Upper lobe of left lung (tissue), 6 donors: ENCODE data around the gene PDLIM4. TPM values are rescaled to one million over a fixed set of nuclear protein-coding genes. Genes with fewer than 3 reads are reported as not detected.

ENCODE experiments used
- ATAC-seq, 2 donors: fragments of 200-7000 bp; cut with Tn5 transposase; one replicate each; pipeline ENCODE4 v1.9.1; 2022; ENCODE audit warnings: mild to moderate bottlenecking in 2 of 2, moderate library complexity in 2 of 2; ENCODE audit not compliant: low FRiP score in 2 of 2
- DNase-seq, 2 donors: peaks; one replicate each; pipeline ENCODE4 v3.0.0-alpha.2; 2019 to 2020
- H3K27ac ChIP-seq, 4 donors: fragments of 200-600 bp; sonication (generic); one replicate each; pipeline ENCODE4 v1.5.1; 2016 to 2019
- H3K27me3 ChIP-seq, 4 donors: fragments of 200-600 bp; sonication (generic); one replicate each; pipeline ENCODE4 v1.5.1; 2017 to 2019
- H3K36me3 ChIP-seq, 4 donors: fragments of 200-600 bp; sonication (generic); one replicate each; pipeline ENCODE4 v1.5.1; 2016 to 2019
- H3K4me1 ChIP-seq, 4 donors: fragments of 200-600 bp; sonication (generic); one replicate each; pipeline ENCODE4 v1.5.1; 2018 to 2019
- H3K4me3 ChIP-seq, 4 donors: fragments of 200-600 bp; sonication (generic); one replicate each; pipeline ENCODE4 v1.5.1; 2017 to 2019; ENCODE audit warnings: mild to moderate bottlenecking in 2 of 4, moderate library complexity in 1 of 4
- H3K9me3 ChIP-seq, 4 donors: fragments of 200-600 bp; sonication (generic); one replicate each; pipeline ENCODE4 v1.5.1; 2018 to 2019
- EP300 ChIP-seq, 4 donors: sonication (generic); formaldehyde crosslinking; IDR thresholded peaks; one replicate each; pipeline ENCODE4 v1.5.1; 2017; ENCODE audit warnings: antibody characterized with exemption in 4 of 4, control low read depth in 2 of 4
- POLR2A ChIP-seq, 4 donors: fragments of 450-650 bp; IDR thresholded peaks; one replicate each; pipeline ENCODE4 v1.5.1; 2016 to 2017; ENCODE audit warnings: antibody characterized with exemption in 4 of 4, mild to moderate bottlenecking in 2 of 4
- POLR2AphosphoS5 ChIP-seq, 2 donors: sonication (generic); formaldehyde crosslinking; IDR thresholded peaks; one replicate each; pipeline ENCODE4 v1.5.1; 2017; ENCODE audit warnings: antibody characterized with exemption in 2 of 2
- WGBS, 2 donors: methylation state at CpG; one replicate each; pipeline ENCODE4 v1.1.5; 2017 to 2018; 5-methylcytosine and 5-hydroxymethylcytosine counted together
- total RNA-seq, 6 donors: library from RNA; depleted of rRNA in 4 of 6; stranded (reverse); fragments of >200 nt in 4 of 6; gene quantifications; one replicate each; pipeline versions ENCODE4 v1.1.0 to v1.2.1, GENCODE V29; 2016 to 2021
- TF ChIP-seq, protein P1 (sequence below), 6 experiments: fragments of 450-650 bp in 4 of 6; fragments of 200-600 bp in 2 of 6; sonication (generic) in 2 of 6; IDR thresholded peaks; one replicate each; pipeline ENCODE4 v1.5.1; 2016 to 2019; ENCODE audit warnings: antibody characterized with exemption in 6 of 6
- donor health status: DM: no; HTN: no; CAD: no; lungs with moderate emphysema.
- donor health status: DM: no; HTN: yes; CAD: no; lungs with severe emphysema.

PDLIM4 gene
- total RNA-seq, 6 donors from 2014 or later, result 3.3 to 14.2 (median 10.6) TPM

- no peak for DNase-seq
Measured at GRCh38 chr5:132313961-132314432, 56.5 kb downstream of the PDLIM4 start.

DNA sequence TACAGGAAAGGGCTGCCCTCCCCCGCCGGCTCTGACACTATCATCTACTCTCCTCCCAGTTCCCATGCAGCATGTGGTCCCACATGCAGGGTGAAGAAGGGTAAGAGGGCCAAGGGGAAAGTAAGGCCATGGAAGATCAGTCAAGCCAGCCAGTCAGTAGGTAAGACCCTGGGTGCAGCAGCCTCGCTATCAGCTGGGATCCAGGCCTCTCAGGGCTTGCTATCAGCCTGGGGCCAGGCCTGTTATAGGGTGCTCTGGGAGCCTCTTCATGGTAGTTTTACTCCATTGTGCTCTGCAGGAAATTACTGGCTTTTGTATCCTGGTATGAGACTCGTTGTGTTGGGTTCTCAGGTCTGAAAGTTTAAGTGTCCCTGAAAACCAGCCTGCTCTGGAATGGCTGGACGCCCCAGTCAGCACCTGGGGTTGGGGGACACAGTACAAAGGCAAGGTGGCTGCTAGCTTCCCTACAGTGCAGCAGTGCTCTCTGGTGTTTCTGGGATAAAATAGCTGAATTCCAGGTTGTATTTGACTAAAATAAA is 58.1 kb downstream of the PDLIM4 start:
- 64 to 81% methylated on average over 2 to 5 of the region's 5 CpGs for whole genome bisulfite sequencing, 2 donors
- peaks cover 0 to 4% (median 2%) of the 10 kb centered on the region in 4 donors for H3K36me3 ChIP-seq
- ATAC-seq, result no peak

More at GRCh38 chr5:132313961-132314432, 56.5 kb downstream of the PDLIM4 start:
- no peak for ATAC-seq
- Histone ChIP-seq H3K27me3 (no peaks in the 10 kb centered on the region), H3K27ac (no peak overlapping the region), H3K36me3 (peaks cover 0 to 4% (median 1%) of the 10 kb centered on the region in 4 donors), H3K4me3 (no peak overlapping the region), H3K9me3 (no peaks in the 10 kb centered on the region), H3K4me1 (peaks cover 0 to 4% (median 0%) of the 10 kb centered on the region in 4 donors)
- 90 to 93% methylated on average over 2 of the region's 2 CpGs for WGBS, 2 donors
- TF ChIP-seq, protein P1, sequence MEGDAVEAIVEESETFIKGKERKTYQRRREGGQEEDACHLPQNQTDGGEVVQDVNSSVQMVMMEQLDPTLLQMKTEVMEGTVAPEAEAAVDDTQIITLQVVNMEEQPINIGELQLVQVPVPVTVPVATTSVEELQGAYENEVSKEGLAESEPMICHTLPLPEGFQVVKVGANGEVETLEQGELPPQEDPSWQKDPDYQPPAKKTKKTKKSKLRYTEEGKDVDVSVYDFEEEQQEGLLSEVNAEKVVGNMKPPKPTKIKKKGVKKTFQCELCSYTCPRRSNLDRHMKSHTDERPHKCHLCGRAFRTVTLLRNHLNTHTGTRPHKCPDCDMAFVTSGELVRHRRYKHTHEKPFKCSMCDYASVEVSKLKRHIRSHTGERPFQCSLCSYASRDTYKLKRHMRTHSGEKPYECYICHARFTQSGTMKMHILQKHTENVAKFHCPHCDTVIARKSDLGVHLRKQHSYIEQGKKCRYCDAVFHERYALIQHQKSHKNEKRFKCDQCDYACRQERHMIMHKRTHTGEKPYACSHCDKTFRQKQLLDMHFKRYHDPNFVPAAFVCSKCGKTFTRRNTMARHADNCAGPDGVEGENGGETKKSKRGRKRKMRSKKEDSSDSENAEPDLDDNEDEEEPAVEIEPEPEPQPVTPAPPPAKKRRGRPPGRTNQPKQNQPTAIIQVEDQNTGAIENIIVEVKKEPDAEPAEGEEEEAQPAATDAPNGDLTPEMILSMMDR (IDR thresholded peaks at IDR 0.05), result no peak
- TF ChIP-seq EP300 (IDR thresholded peaks at IDR 0.05) (no peak), POLR2AphosphoS5 (IDR thresholded peaks at IDR 0.05) (no peak), POLR2A (IDR thresholded peaks at IDR 0.05) (no peak)

GRCh38 chr5:132319975-132320374 is 62.5 kb downstream of the PDLIM4 start:
- Histone ChIP-seq H3K4me1 (no peaks in the 10 kb centered on the region), H3K4me3 (no peak overlapping the region), H3K36me3 (peaks cover 0 to 9% (median 4%) of the 10 kb centered on the region in 4 donors), H3K27me3 (no peaks in the 10 kb centered on the region), H3K9me3 (no peaks in the 10 kb centered on the region), H3K27ac (no peak overlapping the region)
- 88 to 96% methylated on average over 1 of the region's 1 CpG for WGBS, 2 donors
- ATAC-seq, result no peak
- no peak for DNase-seq
- TF ChIP-seq, protein P1 (IDR thresholded peaks at IDR 0.05), result no peak
- no peak for TF ChIP-seq POLR2AphosphoS5 (IDR thresholded peaks at IDR 0.05)
- no peak for TF ChIP-seq POLR2A (IDR thresholded peaks at IDR 0.05)
- no peak for TF ChIP-seq EP300 (IDR thresholded peaks at IDR 0.05)

More for the DNA sequence above, 58.1 kb downstream of the PDLIM4 start:
- no peak for DNase-seq
- Histone ChIP-seq H3K9me3 (no peaks in the 10 kb centered on the region), H3K4me1 (no peaks in the 10 kb centered on the region), H3K27me3 (no peaks in the 10 kb centered on the region), H3K27ac (no peak overlapping the region), H3K4me3 (no peak overlapping the region)
- no peak for TF ChIP-seq POLR2A (IDR thresholded peaks at IDR 0.05)
- TF ChIP-seq EP300 (IDR thresholded peaks at IDR 0.05), result no peak
- no peak for TF ChIP-seq POLR2AphosphoS5 (IDR thresholded peaks at IDR 0.05)
- TF ChIP-seq, protein P1 (IDR thresholded peaks at IDR 0.05), result no peak

GRCh38 chr5:132321109-132321721 is 63.7 kb downstream of the PDLIM4 start:
- no peaks in the 10 kb centered on the region for H3K4me1 ChIP-seq
- H3K4me3 ChIP-seq, result no peak overlapping the region
- TF ChIP-seq POLR2AphosphoS5 (IDR thresholded peaks at IDR 0.05) (no peak), POLR2A (IDR thresholded peaks at IDR 0.05) (no peak), EP300 (IDR thresholded peaks at IDR 0.05) (no peak)
- TF ChIP-seq, protein P1 (IDR thresholded peaks at IDR 0.05), result no peak
- ATAC-seq (no peak), DNase-seq (no peak)
- no peak overlapping the region for H3K27ac ChIP-seq
- 96 to 98% methylated on average over 2 to 3 of the region's 3 CpGs for WGBS, 2 donors
- H3K9me3 ChIP-seq, result no peaks in the 10 kb centered on the region
- H3K36me3 ChIP-seq, result peaks cover 0 to 9% (median 2%) of the 10 kb centered on the region in 4 donors
- no peaks in the 10 kb centered on the region for H3K27me3 ChIP-seq
